AG10803 (cell line): ENCODE data around the gene LYSMD3.
"Not testable (repeated sequence)": the region's sequence is repeated elsewhere in the genome, so short reads cannot be mapped to it uniquely, and the experiment has no call there.

Experiments
- DNase-seq: peaks from one replicate; pipeline ENCODE4 v3.0.0; 2010; ENCODE audit warnings: low read depth
- H3K4me3 ChIP-seq: 2 replicates; pipeline ENCODE4 v1.5.1; 2011; ENCODE audit warnings: mild to moderate bottlenecking, low read length, control low read depth
- TF ChIP-seq, protein P1 (sequence below): conservative IDR thresholded peaks from 2 replicates; pipeline ENCODE4 v1.5.1; 2011; ENCODE audit warnings: mild to moderate bottlenecking, low read length, control low read depth, inconsistent platforms

The LYSMD3 gene

GRCh38 chr5:90529194-90529938, at the start of gene LYSMD3:
TSS of gene LYSMD3 (minus strand) at chr5:90529584. CDS start at chr5:90525289, 4,295 bp downstream.
- H3K4me3 ChIP-seq, result peak within 1 kb of the TSS; percentile 98
- DNase-seq, result peak; percentile 97
- TF ChIP-seq, protein P1, sequence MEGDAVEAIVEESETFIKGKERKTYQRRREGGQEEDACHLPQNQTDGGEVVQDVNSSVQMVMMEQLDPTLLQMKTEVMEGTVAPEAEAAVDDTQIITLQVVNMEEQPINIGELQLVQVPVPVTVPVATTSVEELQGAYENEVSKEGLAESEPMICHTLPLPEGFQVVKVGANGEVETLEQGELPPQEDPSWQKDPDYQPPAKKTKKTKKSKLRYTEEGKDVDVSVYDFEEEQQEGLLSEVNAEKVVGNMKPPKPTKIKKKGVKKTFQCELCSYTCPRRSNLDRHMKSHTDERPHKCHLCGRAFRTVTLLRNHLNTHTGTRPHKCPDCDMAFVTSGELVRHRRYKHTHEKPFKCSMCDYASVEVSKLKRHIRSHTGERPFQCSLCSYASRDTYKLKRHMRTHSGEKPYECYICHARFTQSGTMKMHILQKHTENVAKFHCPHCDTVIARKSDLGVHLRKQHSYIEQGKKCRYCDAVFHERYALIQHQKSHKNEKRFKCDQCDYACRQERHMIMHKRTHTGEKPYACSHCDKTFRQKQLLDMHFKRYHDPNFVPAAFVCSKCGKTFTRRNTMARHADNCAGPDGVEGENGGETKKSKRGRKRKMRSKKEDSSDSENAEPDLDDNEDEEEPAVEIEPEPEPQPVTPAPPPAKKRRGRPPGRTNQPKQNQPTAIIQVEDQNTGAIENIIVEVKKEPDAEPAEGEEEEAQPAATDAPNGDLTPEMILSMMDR, result no peak

DNA sequence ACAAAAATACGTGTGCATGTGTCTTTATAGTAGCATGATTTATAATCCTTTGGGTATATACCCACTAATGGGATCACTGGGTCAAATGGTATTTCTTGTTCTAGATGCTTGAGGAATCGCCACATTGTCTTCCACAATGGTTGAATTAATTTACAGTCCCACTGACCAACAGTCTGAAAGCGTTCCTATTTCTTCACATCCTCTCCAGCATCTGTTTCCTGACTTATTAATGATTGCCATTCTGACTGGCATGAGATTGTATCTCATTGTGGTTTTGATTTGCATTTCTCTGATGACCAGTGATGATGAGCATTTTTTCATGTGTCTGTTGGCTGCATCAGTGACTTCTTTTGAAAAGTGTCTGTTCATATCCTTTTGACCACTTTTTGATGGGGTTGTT, 47.2 kb upstream of the LYSMD3 start:
- H3K4me3 ChIP-seq, DNase-seq: not testable (repeated sequence)

- no peak overlapping the region for H3K4me3 ChIP-seq
- TF ChIP-seq, protein P1, result no peak
- no peak for DNase-seq
Observed at GRCh38 chr5:90575712-90576111, 46.3 kb upstream of the LYSMD3 start.

DNA sequence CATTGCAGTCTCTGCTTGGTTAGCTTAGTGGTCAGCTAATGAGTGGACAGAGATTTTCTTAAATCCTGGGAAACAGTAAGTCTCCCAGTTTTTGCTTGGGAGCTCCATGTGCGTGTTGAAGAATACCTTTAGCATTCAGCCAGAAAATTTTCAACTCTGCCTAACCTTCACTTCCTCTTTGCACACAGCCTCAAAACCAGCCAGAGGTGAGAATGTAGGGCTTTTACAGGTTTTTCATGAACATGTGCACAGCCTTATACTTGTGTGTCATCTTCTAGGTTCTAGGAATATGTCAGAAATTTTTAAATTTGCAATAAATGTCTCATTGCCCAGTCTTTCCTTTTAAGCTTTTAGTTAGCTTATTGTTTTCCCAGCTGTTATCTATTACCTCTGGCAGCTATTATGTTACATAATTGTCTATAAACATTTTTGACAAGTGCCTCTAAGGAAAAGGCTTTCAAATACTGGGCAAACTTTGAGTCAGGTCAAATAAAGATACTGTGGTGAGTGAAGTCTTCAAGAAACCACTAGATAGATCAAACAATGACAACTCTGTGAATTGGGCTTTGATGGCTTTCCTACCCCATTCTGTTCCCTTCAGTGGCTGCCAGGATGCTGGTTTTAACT, 41.9 kb upstream of the LYSMD3 start:
- no peak overlapping the region for H3K4me3 ChIP-seq
- DNase-seq, result no peak
- TF ChIP-seq, protein P1, result no peak

GRCh38 chr5:90570034-90570433, 40.6 kb upstream of the LYSMD3 start:
- no peak for DNase-seq
- TF ChIP-seq, protein P1, result no peak
- no peak overlapping the region for H3K4me3 ChIP-seq

GRCh38 chr5:90569084-90569483, 39.7 kb upstream of the LYSMD3 start:
- no peak for DNase-seq
- TF ChIP-seq, protein P1, result no peak
- H3K4me3 ChIP-seq, result no peak overlapping the region

GRCh38 chr5:90565491-90565890, 36.1 kb upstream of the LYSMD3 start:
- H3K4me3 ChIP-seq, result no peak overlapping the region
- TF ChIP-seq, protein P1, result no peak
- no peak for DNase-seq
